Measurements from ENCODE around the gene DENND5A. TPM values are rescaled to one million over a fixed set of nuclear protein-coding genes. Genes with fewer than 3 reads are reported as not detected.

Gene DENND5A
- total and polyA plus RNA-seq, 9 of the 15 experiments (the other 6 are each of a cell fraction or from before 2014, with no cell fraction given): 11.7 to 130 (median 46.3) TPM

DNA sequence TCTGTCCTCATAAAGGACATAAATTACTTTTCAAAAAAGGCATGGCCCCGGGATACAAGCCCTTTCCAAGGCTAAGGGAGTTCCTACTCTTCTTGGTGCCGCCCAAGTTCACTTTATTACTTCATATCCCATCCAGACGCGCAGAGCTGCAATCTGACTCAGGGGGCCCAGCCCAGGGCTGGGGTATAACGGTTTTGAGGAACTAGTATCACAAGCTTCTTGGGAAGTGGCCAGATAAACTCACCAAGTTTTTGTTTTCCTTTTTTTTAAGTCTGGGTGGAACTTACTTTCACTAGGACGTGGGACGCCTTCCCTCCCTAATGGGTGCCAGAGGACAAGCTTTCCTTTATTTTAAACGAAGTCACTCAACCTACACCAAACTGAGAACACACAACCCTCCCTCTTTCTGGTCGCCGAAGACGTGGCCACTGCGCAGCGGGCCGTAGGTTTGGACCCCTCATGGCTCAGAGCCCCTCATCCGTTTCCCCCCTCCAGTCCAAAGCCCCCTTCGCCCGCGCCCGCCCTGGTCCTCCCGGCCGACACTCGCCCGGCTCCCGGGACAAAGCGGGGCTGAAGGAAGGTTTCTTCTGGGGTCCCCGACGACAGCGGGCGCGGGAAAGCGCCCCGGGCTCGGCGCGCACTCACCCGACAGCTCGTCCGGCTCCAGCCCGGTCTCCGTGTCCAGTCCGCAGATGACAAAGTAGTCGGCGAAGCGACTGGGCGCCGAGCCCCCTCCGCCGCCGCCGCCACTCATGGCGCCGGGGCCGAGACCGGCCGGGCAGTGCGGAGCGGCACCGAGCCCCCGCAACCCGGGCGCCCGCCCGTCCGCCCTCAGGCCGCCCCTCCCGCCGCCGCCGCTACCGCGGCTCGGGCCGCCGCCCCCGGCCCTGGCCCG is 587 bp downstream of the DENND5A start (continued):
- TF ChIP-seq, protein P1, sequence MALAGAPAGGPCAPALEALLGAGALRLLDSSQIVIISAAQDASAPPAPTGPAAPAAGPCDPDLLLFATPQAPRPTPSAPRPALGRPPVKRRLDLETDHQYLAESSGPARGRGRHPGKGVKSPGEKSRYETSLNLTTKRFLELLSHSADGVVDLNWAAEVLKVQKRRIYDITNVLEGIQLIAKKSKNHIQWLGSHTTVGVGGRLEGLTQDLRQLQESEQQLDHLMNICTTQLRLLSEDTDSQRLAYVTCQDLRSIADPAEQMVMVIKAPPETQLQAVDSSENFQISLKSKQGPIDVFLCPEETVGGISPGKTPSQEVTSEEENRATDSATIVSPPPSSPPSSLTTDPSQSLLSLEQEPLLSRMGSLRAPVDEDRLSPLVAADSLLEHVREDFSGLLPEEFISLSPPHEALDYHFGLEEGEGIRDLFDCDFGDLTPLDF (CRISPR knock-in tag; IDR thresholded peaks at IDR 0.05): 0 out of 2 replicates have a peak, but pooled peaks have one; percentile 33
- TF ChIP-seq, protein P2, sequence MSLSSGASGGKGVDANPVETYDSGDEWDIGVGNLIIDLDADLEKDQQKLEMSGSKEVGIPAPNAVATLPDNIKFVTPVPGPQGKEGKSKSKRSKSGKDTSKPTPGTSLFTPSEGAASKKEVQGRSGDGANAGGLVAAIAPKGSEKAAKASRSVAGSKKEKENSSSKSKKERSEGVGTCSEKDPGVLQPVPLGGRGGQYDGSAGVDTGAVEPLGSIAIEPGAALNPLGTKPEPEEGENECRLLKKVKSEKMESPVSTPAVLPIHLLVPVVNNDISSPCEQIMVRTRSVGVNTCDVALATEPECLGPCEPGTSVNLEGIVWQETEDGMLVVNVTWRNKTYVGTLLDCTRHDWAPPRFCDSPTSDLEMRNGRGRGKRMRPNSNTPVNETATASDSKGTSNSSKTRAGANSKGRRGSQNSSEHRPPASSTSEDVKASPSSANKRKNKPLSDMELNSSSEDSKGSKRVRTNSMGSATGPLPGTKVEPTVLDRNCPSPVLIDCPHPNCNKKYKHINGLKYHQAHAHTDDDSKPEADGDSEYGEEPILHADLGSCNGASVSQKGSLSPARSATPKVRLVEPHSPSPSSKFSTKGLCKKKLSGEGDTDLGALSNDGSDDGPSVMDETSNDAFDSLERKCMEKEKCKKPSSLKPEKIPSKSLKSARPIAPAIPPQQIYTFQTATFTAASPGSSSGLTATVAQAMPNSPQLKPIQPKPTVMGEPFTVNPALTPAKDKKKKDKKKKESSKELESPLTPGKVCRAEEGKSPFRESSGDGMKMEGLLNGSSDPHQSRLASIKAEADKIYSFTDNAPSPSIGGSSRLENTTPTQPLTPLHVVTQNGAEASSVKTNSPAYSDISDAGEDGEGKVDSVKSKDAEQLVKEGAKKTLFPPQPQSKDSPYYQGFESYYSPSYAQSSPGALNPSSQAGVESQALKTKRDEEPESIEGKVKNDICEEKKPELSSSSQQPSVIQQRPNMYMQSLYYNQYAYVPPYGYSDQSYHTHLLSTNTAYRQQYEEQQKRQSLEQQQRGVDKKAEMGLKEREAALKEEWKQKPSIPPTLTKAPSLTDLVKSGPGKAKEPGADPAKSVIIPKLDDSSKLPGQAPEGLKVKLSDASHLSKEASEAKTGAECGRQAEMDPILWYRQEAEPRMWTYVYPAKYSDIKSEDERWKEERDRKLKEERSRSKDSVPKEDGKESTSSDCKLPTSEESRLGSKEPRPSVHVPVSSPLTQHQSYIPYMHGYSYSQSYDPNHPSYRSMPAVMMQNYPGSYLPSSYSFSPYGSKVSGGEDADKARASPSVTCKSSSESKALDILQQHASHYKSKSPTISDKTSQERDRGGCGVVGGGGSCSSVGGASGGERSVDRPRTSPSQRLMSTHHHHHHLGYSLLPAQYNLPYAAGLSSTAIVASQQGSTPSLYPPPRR (CRISPR knock-in tag; IDR thresholded peaks at IDR 0.05; ENCODE audit: borderline replicate concordance): no peak
- TF ChIP-seq, protein P3, sequence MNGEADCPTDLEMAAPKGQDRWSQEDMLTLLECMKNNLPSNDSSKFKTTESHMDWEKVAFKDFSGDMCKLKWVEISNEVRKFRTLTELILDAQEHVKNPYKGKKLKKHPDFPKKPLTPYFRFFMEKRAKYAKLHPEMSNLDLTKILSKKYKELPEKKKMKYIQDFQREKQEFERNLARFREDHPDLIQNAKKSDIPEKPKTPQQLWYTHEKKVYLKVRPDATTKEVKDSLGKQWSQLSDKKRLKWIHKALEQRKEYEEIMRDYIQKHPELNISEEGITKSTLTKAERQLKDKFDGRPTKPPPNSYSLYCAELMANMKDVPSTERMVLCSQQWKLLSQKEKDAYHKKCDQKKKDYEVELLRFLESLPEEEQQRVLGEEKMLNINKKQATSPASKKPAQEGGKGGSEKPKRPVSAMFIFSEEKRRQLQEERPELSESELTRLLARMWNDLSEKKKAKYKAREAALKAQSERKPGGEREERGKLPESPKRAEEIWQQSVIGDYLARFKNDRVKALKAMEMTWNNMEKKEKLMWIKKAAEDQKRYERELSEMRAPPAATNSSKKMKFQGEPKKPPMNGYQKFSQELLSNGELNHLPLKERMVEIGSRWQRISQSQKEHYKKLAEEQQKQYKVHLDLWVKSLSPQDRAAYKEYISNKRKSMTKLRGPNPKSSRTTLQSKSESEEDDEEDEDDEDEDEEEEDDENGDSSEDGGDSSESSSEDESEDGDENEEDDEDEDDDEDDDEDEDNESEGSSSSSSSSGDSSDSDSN (IDR thresholded peaks at IDR 0.05; ENCODE audit: borderline replicate concordance in 1 of 2, low read depth in 2 of 2, low read length in 2 of 2): 0 out of 4 replicates have a peak, but pooled peaks of 1 of the 2 experiments have one; percentile 17
- TF ChIP-seq MEF2A (IDR thresholded peaks at IDR 0.05; ENCODE audit: control insufficient read depth, low read depth, low read length): no peak
- TF ChIP-seq RBBP5 (IDR thresholded peaks at IDR 0.05; ENCODE audit: borderline replicate concordance, insufficient read depth, low read length, poor library complexity, severe bottlenecking): no peak
- TF ChIP-seq, protein P4, sequence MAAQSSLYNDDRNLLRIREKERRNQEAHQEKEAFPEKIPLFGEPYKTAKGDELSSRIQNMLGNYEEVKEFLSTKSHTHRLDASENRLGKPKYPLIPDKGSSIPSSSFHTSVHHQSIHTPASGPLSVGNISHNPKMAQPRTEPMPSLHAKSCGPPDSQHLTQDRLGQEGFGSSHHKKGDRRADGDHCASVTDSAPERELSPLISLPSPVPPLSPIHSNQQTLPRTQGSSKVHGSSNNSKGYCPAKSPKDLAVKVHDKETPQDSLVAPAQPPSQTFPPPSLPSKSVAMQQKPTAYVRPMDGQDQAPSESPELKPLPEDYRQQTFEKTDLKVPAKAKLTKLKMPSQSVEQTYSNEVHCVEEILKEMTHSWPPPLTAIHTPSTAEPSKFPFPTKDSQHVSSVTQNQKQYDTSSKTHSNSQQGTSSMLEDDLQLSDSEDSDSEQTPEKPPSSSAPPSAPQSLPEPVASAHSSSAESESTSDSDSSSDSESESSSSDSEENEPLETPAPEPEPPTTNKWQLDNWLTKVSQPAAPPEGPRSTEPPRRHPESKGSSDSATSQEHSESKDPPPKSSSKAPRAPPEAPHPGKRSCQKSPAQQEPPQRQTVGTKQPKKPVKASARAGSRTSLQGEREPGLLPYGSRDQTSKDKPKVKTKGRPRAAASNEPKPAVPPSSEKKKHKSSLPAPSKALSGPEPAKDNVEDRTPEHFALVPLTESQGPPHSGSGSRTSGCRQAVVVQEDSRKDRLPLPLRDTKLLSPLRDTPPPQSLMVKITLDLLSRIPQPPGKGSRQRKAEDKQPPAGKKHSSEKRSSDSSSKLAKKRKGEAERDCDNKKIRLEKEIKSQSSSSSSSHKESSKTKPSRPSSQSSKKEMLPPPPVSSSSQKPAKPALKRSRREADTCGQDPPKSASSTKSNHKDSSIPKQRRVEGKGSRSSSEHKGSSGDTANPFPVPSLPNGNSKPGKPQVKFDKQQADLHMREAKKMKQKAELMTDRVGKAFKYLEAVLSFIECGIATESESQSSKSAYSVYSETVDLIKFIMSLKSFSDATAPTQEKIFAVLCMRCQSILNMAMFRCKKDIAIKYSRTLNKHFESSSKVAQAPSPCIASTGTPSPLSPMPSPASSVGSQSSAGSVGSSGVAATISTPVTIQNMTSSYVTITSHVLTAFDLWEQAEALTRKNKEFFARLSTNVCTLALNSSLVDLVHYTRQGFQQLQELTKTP (IDR thresholded peaks at IDR 0.05; ENCODE audit: low read depth in 1 of 2, partially characterized antibody in 2 of 2): no peak
